Hematopoietic multipotent progenitor cell treated with erythropoietin and hydrocortisone succinate and interleukin-3 and kit ligand, for 4 days (in vitro differentiated cells): ENCODE results near the gene TSPAN14.
A peak's percentile ranks its signal among the peaks of the same experiment; 100 is the strongest.
"Not testable (repeated sequence)": the region's sequence is repeated elsewhere in the genome, so short reads cannot be mapped to it uniquely, and the experiment has no call there.

Experiments
- DNase-seq: peaks from one replicate; pipeline ENCODE4 v3.0.0-alpha.2; 2015

Gene TSPAN14

GRCh38 chr10:80529604-80530003, 75.5 kb downstream of the TSPAN14 start:
- peak; percentile 77 for DNase-seq

GRCh38 chr10:80530251-80530650, 76.1 kb downstream of the TSPAN14 start:
- peak; percentile 82 for DNase-seq

- no peak for DNase-seq
These were observed 76.7 kb downstream of the TSPAN14 start for GRCh38 chr10:80530816-80531215.

- DNase-seq, result no peak
These were observed 78.5 kb downstream of the TSPAN14 start for GRCh38 chr10:80532571-80532970.

- DNase-seq, result not testable (repeated sequence)
These were observed 79.9 kb downstream of the TSPAN14 start for GRCh38 chr10:80534059-80534458.

- not testable (repeated sequence) for DNase-seq
These were observed 80.5 kb downstream of the TSPAN14 start for GRCh38 chr10:80534646-80535045.

GRCh38 chr10:80535671-80536360, 81.7 kb downstream of the TSPAN14 start:
- peak; percentile 91 for DNase-seq

GRCh38 chr10:80536361-80536835, 82.3 kb downstream of the TSPAN14 start:
- no peak for DNase-seq

GRCh38 chr10:80537086-80537735, 83.1 kb downstream of the TSPAN14 start:
- no peak for DNase-seq

- no peak for DNase-seq
These were observed 83.8 kb downstream of the TSPAN14 start, which contains the start of gene SH2D4B for GRCh38 chr10:80537736-80538480. TSS of gene SH2D4B (plus strand) at chr10:80537902. CDS start at chr10:80538332, 430 bp downstream.

GRCh38 chr10:80538481-80539185, 84.5 kb downstream of the TSPAN14 start:
- DNase-seq, result no peak

GRCh38 chr10:80539421-80540031, 85.4 kb downstream of the TSPAN14 start:
- DNase-seq, result no peak

- DNase-seq, result no peak
These were observed 86.0 kb downstream of the TSPAN14 start for GRCh38 chr10:80540136-80540535.

GRCh38 chr10:80540618-80540980, 86.5 kb downstream of the TSPAN14 start:
- no peak for DNase-seq

- DNase-seq, result no peak
These were observed 87.1 kb downstream of the TSPAN14 start for GRCh38 chr10:80540981-80541750.

GRCh38 chr10:80542053-80542452, 87.9 kb downstream of the TSPAN14 start:
- no peak for DNase-seq

GRCh38 chr10:80542652-80543318, 88.7 kb downstream of the TSPAN14 start:
- no peak for DNase-seq

- DNase-seq, result not testable (repeated sequence)
These were observed 89.2 kb downstream of the TSPAN14 start for GRCh38 chr10:80543319-80543672.

GRCh38 chr10:80544316-80544953, 90.3 kb downstream of the TSPAN14 start:
- DNase-seq, result no peak

- no peak for DNase-seq
These were observed 91.3 kb downstream of the TSPAN14 start for GRCh38 chr10:80545258-80545881.
